ENCODE measurements around the gene PHACTR2.

- TF ChIP-seq GABPA (IDR thresholded peaks at IDR 0.05 in 1 of 2, conservative IDR thresholded peaks at IDR 0.05 in 1 of 2) = no peak
- TF ChIP-seq ZBTB33 (IDR thresholded peaks at IDR 0.05) = no peak
- TF ChIP-seq CTCF (IDR thresholded peaks at IDR 0.05; ENCODE audit: low read depth, low read length, missing input control) = no peak
- no peak for TF ChIP-seq MAX (IDR thresholded peaks at IDR 0.05)
- TF ChIP-seq TAF1 (conservative IDR thresholded peaks at IDR 0.05) = no peak
- TF ChIP-seq FOXA1 (IDR thresholded peaks at IDR 0.05) = no peak
- TF ChIP-seq YY1 (IDR thresholded peaks at IDR 0.05) = no peak
- TF ChIP-seq EGR1 (IDR thresholded peaks at IDR 0.05; ENCODE audit: low read depth in 2 of 2) = no peak
- TF ChIP-seq JUND (IDR thresholded peaks at IDR 0.05) = no peak
Observed at GRCh38 chr6:143755301-143755744, 77.6 kb downstream of the PHACTR2 start.
